LNCaP clone FGC (cell line): ENCODE measurements around the gene ANXA6.

Experiments used
- DNase-seq: peaks from one replicate; pipeline ENCODE4 v3.0.0-alpha.2; 2011; ENCODE audit warnings: low read depth
- H3K4me3 ChIP-seq: 2 replicates; pipeline ENCODE4 v1.5.1; 2011; ENCODE audit warnings: mild to moderate bottlenecking, low read depth, low read length, control low read depth
- TF ChIP-seq, protein P1 (sequence below): IDR thresholded peaks from 2 replicates; pipeline ENCODE4 v1.5.1; 2012; ENCODE audit warnings: mild to moderate bottlenecking; ENCODE audit not compliant: control insufficient read depth, insufficient read depth; ENCODE audit errors: extremely low read depth

The ANXA6 gene

DNA sequence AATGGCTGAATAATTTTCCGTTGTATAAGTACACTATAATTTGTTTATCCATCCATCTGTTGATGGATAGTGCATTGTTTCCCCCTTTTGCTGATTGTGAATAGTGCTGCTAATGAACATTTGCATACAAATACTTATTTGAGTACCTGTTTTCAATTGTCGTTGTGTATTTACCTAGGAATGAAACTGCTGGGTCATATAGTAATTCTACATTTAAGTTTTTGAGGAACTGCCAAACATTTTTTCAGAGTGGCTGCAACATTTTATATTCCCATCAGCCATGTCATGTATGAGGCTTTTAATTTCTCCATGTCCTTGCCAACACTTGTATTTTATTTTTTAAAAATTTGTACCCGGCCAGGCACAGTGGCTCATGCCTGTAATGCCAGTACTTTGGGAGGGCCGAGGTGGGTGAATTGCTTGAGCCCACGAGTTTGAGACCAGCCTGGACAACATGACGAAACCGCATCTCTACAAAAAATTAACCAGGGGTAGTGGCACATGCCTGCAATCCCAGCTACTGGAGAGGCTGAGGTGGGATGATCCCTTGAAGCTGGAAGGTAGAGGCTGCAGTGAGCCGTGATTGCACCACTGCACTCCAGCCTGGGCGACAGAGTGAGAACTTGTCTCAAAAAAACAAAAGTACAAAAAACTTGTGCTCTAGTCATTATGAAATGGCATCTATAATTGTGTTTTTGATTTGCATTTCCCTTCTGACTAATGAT, 2.2 kb upstream of the ANXA6 start:
- DNase-seq: no peak
- TF ChIP-seq, protein P1, sequence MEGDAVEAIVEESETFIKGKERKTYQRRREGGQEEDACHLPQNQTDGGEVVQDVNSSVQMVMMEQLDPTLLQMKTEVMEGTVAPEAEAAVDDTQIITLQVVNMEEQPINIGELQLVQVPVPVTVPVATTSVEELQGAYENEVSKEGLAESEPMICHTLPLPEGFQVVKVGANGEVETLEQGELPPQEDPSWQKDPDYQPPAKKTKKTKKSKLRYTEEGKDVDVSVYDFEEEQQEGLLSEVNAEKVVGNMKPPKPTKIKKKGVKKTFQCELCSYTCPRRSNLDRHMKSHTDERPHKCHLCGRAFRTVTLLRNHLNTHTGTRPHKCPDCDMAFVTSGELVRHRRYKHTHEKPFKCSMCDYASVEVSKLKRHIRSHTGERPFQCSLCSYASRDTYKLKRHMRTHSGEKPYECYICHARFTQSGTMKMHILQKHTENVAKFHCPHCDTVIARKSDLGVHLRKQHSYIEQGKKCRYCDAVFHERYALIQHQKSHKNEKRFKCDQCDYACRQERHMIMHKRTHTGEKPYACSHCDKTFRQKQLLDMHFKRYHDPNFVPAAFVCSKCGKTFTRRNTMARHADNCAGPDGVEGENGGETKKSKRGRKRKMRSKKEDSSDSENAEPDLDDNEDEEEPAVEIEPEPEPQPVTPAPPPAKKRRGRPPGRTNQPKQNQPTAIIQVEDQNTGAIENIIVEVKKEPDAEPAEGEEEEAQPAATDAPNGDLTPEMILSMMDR: no peak
- no peak overlapping the region for H3K4me3 ChIP-seq

DNA sequence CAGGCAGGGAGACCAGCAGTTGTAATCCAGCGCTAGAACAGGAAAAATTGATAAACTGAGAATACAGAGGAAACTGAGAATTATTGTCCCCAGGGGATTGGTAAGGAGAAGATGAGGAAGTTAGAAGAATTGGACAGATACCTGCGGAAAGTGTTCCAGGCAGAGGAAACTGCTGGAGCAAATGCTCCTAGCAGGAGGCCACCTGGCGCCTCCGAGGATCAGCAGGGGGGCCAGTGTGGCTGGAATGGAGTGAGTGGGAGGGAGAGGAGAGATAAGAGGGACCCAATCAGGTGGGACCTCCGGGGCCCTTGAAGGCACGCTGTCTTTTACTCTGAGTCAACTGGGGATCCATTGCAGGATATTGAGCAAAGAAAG, 695 bp upstream of the ANXA6 start:
- H3K4me3 ChIP-seq: peak overlapping the region; percentile 86
- no peak for DNase-seq
- TF ChIP-seq, protein P1: no peak

DNA sequence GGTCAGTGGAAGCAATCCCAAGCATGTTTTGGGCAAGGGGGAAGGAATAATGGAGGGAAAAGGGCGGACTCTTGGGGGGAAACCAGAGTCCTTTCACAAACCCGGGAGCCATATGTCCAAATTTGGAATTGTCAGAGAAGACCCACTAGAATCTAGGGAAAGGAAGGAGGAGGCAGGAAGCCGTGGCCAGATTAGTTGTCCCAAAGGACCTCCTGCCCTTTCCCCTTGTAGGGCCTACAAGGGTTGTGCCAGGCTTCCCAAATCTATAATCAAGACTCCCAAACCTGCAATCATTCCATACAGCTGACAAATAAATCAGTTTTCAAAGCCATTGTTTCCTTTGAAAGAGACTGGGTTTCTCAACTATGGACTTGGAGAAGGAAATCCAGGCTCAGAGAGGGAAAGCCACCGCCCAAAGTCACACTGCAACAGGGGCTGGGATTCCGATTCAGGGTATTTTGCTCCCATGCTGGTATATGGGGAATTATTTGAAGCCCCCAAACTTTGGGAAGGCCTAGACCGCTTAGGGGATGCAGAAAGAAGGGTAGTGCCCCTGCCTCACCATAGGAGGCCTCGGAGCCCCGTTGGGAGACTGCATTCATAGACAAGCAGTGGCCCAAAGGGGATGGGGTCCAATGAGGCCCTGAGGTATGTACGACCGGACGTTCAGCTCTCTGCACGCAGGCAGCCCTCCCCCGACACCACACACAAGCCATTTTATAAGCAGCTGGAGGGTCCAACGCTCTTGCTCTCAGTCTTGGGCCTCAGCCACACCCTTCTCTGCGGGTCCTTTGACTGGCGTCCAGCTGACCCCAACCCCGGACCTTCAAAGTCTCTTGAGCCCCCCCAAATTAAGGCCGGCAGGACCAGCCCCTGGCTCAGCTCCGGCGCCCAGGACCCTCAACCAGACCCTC, 815 bp downstream of the ANXA6 start:
- no peak for DNase-seq
- TF ChIP-seq, protein P1: no peak
- peak overlapping the region; percentile 86 for H3K4me3 ChIP-seq

DNA sequence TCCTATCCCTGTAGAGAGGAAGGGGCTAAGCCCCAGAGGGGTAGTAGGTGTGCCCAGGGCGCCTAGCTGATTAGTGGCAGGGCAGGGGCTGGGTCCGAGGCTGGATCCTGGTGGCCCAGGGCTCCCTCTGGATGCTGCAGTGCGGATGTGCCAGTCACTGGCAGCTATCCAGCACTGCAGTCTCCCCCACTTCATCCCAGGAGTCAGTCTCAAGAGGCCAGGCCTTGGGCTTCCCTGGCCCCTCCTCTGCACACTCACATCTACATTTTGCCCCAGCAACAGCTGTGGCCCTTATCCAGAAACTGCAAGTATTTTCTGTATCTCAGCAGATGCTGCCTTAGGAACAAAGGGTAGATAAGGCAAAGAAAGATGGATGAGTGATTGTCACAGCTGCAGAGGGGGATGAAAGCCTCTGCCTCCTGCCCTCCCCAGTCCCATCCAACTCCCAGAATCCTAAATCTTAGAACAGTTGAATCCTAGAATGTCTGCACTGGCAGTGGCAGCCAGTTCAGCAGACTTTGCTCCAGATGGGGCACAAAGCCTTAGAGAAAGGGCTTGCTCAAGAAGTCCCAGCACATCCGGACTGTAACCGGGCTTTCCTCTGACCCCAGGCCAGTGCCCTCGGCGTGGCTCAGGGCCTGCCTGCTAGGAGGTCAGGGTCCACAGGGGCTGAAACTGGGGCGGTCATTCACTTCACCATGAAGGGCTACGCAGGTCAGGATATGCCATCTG, 1.6 kb downstream of the ANXA6 start:
- TF ChIP-seq, protein P1: no peak
- no peak for DNase-seq
- no peak overlapping the region for H3K4me3 ChIP-seq

DNA sequence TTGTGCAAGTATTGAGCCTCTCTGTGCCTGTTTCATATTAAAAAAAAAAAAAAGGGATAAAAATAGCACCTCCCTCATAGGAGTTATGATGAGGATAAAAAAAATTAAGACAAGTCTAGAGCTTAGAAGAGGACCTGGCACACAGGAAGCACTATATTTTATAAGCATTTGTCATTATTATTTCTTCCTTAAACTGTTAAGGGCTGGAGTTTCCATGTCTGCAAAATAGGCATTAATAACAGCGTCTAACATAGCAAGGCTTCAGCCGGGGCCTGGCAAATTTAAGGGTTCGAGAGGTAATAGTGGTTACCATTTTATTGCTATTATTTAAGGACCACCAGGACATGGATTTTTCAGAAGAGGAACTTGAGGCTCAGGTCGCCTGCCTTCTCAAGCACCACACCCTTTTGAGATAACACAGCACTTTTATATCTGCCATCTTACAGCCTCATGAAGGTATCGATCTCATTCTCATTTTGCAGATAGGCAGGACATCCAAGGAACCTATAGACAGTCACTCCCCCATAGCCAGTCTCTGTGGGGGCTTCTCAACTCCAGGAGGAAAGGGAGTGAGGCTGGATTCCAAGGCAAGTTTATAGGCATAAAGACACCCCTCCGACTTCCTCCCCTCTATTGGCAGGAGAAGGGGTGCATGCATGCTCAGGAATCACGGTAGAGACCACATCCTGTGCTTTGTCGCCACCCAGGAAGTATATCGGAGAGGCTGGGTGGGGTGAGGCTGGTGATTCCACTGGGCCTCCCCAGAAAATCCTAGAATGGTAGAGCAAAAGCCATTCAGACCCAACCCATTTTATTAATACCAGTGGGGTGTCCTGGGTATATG, 2.4 kb downstream of the ANXA6 start:
- no peak overlapping the region for H3K4me3 ChIP-seq
- DNase-seq: no peak
- TF ChIP-seq, protein P1: no peak

DNA sequence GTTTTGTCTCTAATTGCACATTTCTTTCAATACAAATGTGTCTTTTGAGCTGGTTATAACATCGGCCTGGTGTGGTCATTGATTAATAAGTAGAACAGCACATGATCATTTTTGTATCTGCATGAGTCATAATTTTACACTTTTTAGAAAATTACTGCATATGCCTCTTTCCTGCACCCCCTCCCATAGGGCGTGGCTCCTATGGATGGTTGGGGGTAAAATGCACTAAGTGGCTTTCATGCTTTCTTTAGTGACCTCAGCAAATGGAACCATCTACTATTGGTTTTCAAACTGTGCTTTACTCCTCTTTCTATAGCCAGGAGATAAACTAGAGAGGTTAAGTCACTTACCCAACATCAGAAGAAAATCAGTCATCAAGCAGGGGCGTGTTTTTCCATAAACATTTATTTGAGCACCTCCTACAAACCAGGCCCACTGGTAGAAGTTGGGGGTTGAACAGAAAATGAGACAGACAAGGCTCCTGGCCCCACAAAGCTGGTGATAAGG, 3.8 kb downstream of the ANXA6 start:
- TF ChIP-seq, protein P1: no peak
- no peak for DNase-seq
- H3K4me3 ChIP-seq: no peak overlapping the region
